SK-N-SH (cell line): ENCODE results near the gene NOTUM.

ENCODE experiments used
- CTCF ChIP-seq: fragments of 200-600 bp; sonication (generic); IDR thresholded peaks from 2 replicates; pipeline ENCODE4 v1.6.1; 2017; ENCODE audit warnings: antibody characterized with exemption, mild to moderate bottlenecking, moderate library complexity
- FOXJ3 ChIP-seq: sonication (generic); formaldehyde crosslinking; IDR thresholded peaks from 2 replicates; pipeline ENCODE4 v1.5.1; 2020; ENCODE audit warnings: mild to moderate bottlenecking, missing genetic modification reagents
- GABPA ChIP-seq: IDR thresholded peaks from 2 replicates; pipeline ENCODE4 v1.4.0; 2012; ENCODE audit warnings: low read depth, mild to moderate bottlenecking
- IRF3 ChIP-seq: fragments of 150-350 bp; IDR thresholded peaks from 2 replicates; pipeline ENCODE4 v1.6.1; 2016; ENCODE audit warnings: mild to moderate bottlenecking, low read depth, low read length
- NFIC ChIP-seq: IDR thresholded peaks from 2 replicates; pipeline ENCODE4 v1.4.0; 2012; ENCODE audit warnings: borderline replicate concordance
- POLR2AphosphoS5 ChIP-seq: IDR thresholded peaks from 2 replicates; pipeline ENCODE4 v1.6.1; 2012; ENCODE audit warnings: low read depth, low read length
- RAD21 ChIP-seq: IDR thresholded peaks from 2 replicates; pipeline ENCODE4 v1.6.1; 2012; ENCODE audit warnings: mild to moderate bottlenecking, low read length
- REST ChIP-seq: IDR thresholded peaks from 2 replicates; pipeline ENCODE4 v1.6.1; 2012; ENCODE audit warnings: mild to moderate bottlenecking, low read depth, low read length, moderate library complexity
- RXRA ChIP-seq: IDR thresholded peaks from 2 replicates; pipeline ENCODE4 v1.4.0; 2012; ENCODE audit warnings: low read depth, mild to moderate bottlenecking, borderline replicate concordance
- TAF1 ChIP-seq: IDR thresholded peaks from 2 replicates; pipeline ENCODE4 v1.6.1; 2012; ENCODE audit warnings: low read depth, mild to moderate bottlenecking, low read length, moderate library complexity, borderline replicate concordance
- USF2 ChIP-seq: fragments of 150-350 bp; IDR thresholded peaks from 2 replicates; pipeline ENCODE4 v1.6.1; 2017; ENCODE audit warnings: antibody characterized with exemption, low read length, low read depth, borderline replicate concordance

GRCh38 chr17:82009413-82009812 is 48.4 kb upstream of the NOTUM start:
- TF ChIP-seq CTCF (no peak), GABPA (no peak), IRF3 (no peak), TAF1 (no peak), NFIC (no peak), USF2 (no peak), RXRA (no peak), REST (no peak), POLR2AphosphoS5 (no peak), RAD21 (no peak), FOXJ3 (CRISPR knock-in tag) (no peak)
